ENCODE measurements around the gene JAM2. TPM values are rescaled to one million over a fixed set of nuclear protein-coding genes. Genes with fewer than 3 reads are reported as not detected.

JAM2 gene
- total RNA-seq: 1 to 10 TPM; 3.7 to 9.5 TPM

- H3K4me1 ChIP-seq: no peaks in the 10 kb centered on the region
- intact Hi-C loops (cut with DNase I): no loop called here
- peak within 1 kb of the TSS; percentile 52 for H3K4me3 ChIP-seq
- H3K9ac ChIP-seq (ENCODE audit: low read depth in 2 of 2, low read length in 2 of 2): peak within 1 kb of the TSS in 1 of 2 donors; percentile 66
- peak within 1 kb of the TSS; percentile 37 for H3K27ac ChIP-seq
- no peaks in the 10 kb centered on the region for H3K9me3 ChIP-seq
- no peaks in the 10 kb centered on the region for H3K36me3 ChIP-seq
- no peak for TF ChIP-seq CTCF (IDR thresholded peaks at IDR 0.05)
- DNase-seq: peak; percentile 21
- H3K27me3 ChIP-seq: peaks cover 17% of the 10 kb centered on the region
Observed at GRCh38 chr21:25638660-25639550, at the start of gene JAM2. TSS of gene JAM2 (plus strand) at chr21:25639258. CDS start at chr21:25639822, 564 bp downstream.

- DNase-seq: no peak
- no peak overlapping the region for H3K9ac ChIP-seq (ENCODE audit: low read depth in 2 of 2, low read length in 2 of 2)
- TF ChIP-seq CTCF (IDR thresholded peaks at IDR 0.05): no peak
- H3K4me3 ChIP-seq: no peak overlapping the region
- no peaks in the 10 kb centered on the region for H3K27me3 ChIP-seq
- intact Hi-C loops (cut with DNase I): no loop called here
- H3K27ac ChIP-seq: no peak overlapping the region
- peaks cover 5% of the 10 kb centered on the region for H3K36me3 ChIP-seq
- no peaks in the 10 kb centered on the region for H3K9me3 ChIP-seq
- no peaks in the 10 kb centered on the region for H3K4me1 ChIP-seq
Observed at GRCh38 chr21:25589887-25590286, 49.2 kb upstream of the JAM2 start.

- peak within 1 kb of the TSS; percentile 91 for H3K4me3 ChIP-seq
- peak within 1 kb of the TSS; percentile 69 to 93 for H3K9ac ChIP-seq (ENCODE audit: low read depth in 2 of 2, low read length in 2 of 2)
- peak within 1 kb of the TSS; percentile 64 for H3K27ac ChIP-seq
- no peaks in the 10 kb centered on the region for H3K9me3 ChIP-seq
- no peaks in the 10 kb centered on the region for H3K36me3 ChIP-seq
- peaks cover 8% of the 10 kb centered on the region for H3K4me1 ChIP-seq
- DNase-seq: peak; percentile 89
- H3K27me3 ChIP-seq: no peaks in the 10 kb centered on the region
- intact Hi-C loops (cut with DNase I): loop anchor here (2.0 to 5.0 kb wide), 2 partner anchors 101 to 1110 kb away; no protein-coding TSS in a partner anchor
- TF ChIP-seq CTCF (IDR thresholded peaks at IDR 0.05): peak; percentile 39
Observed at GRCh38 chr21:25607151-25608043, 31.7 kb upstream of the JAM2 start, which contains the start of gene MRPL39. TSS of gene MRPL39 (minus strand) at chr21:25607481. CDS start at chr21:25607475, 6 bp downstream.

- H3K27ac ChIP-seq: peak overlapping the region; percentile 64
- DNase-seq: peak; percentile 80
- H3K36me3 ChIP-seq: no peaks in the 10 kb centered on the region
- peak overlapping the region; percentile 8 to 69 for H3K9ac ChIP-seq (ENCODE audit: low read depth in 2 of 2, low read length in 2 of 2)
- peaks cover 8% of the 10 kb centered on the region for H3K4me1 ChIP-seq
- intact Hi-C loops (cut with DNase I): loop anchor here (2.0 to 5.0 kb wide), 2 partner anchors 101 to 1109 kb away; no protein-coding TSS in a partner anchor
- H3K4me3 ChIP-seq: peak overlapping the region; percentile 91
- H3K27me3 ChIP-seq: no peaks in the 10 kb centered on the region
- peak; percentile 92 for TF ChIP-seq CTCF (IDR thresholded peaks at IDR 0.05)
- H3K9me3 ChIP-seq: no peaks in the 10 kb centered on the region
Observed at GRCh38 chr21:25608044-25608737, 30.9 kb upstream of the JAM2 start.

- Histone ChIP-seq H3K4me3 (no peak overlapping the region), H3K4me1 (no peaks in the 10 kb centered on the region), H3K9ac (ENCODE audit: low read depth in 2 of 2, low read length in 2 of 2) (no peak overlapping the region), H3K36me3 (no peaks in the 10 kb centered on the region), H3K9me3 (no peaks in the 10 kb centered on the region), H3K27ac (no peak overlapping the region), H3K27me3 (no peaks in the 10 kb centered on the region)
- intact Hi-C loops (cut with DNase I): no loop called here
- DNase-seq: no peak
- no peak for TF ChIP-seq CTCF (IDR thresholded peaks at IDR 0.05)
Observed at GRCh38 chr21:25614441-25614840, 24.6 kb upstream of the JAM2 start.
